Mononuclear cell (primary cell): Measurements from ENCODE around the gene SUPV3L1. TPM values are rescaled to one million over a fixed set of nuclear protein-coding genes. Genes with fewer than 3 reads are reported as not detected.
A peak's percentile ranks its signal among the peaks of the same experiment; 100 is the strongest.
"Not testable (repeated sequence)": the region's sequence is repeated elsewhere in the genome, so short reads cannot be mapped to it uniquely, and the experiment has no call there.

Experiments used
- H3K27me3 ChIP-seq: 2 replicates; pipeline ENCODE4 v1.6.0; 2011; ENCODE audit warnings: low read length, control low read depth; ENCODE audit not compliant: insufficient read depth
- H3K4me1 ChIP-seq: 2 replicates; pipeline ENCODE4 v1.5.1; 2011; ENCODE audit warnings: mild to moderate bottlenecking, low read length, control low read depth; ENCODE audit not compliant: insufficient read depth
- H3K4me3 ChIP-seq: 2 replicates; pipeline ENCODE4 v1.5.1; 2011; ENCODE audit warnings: mild to moderate bottlenecking, low read length, moderate library complexity
- H3K9me3 ChIP-seq: 2 replicates; pipeline ENCODE4 v1.5.1; 2011; ENCODE audit warnings: low read depth, mild to moderate bottlenecking, control low read depth, low read length
- total RNA-seq: library from RNA; depleted of rRNA; stranded (reverse); fragments of >200 nt; gene quantifications from one replicate; pipeline ENCODE4 v1.2.3, GENCODE V29; 2012

SUPV3L1 gene
- 35.1 TPM for total RNA-seq

- no peaks in the 10 kb centered on the region for H3K27me3 ChIP-seq
- H3K4me1 ChIP-seq = peaks cover 30% of the 10 kb centered on the region
- peak within 1 kb of the TSS; percentile 84 for H3K4me3 ChIP-seq
- H3K9me3 ChIP-seq = no peaks in the 10 kb centered on the region
These were observed at the start of gene SUPV3L1 for GRCh38 chr10:69179743-69180524. Gene SUPV3L1, plus strand, starts transcription at chr10:69180234. Its CDS starts 58 bp downstream, at chr10:69180292.

GRCh38 chr10:69130251-69130650 is 49.8 kb upstream of the SUPV3L1 start:
- Histone ChIP-seq H3K9me3 (no peaks in the 10 kb centered on the region), H3K27me3 (no peaks in the 10 kb centered on the region), H3K4me1 (peaks cover 20% of the 10 kb centered on the region), H3K4me3 (no peak overlapping the region)

GRCh38 chr10:69139961-69140360 is 40.1 kb upstream of the SUPV3L1 start:
- Histone ChIP-seq H3K9me3 (no peaks in the 10 kb centered on the region), H3K27me3 (no peaks in the 10 kb centered on the region), H3K4me3 (no peak overlapping the region), H3K4me1 (peaks cover 4% of the 10 kb centered on the region)

GRCh38 chr10:69141304-69141703 is 38.7 kb upstream of the SUPV3L1 start:
- H3K4me3 ChIP-seq = no peak overlapping the region
- H3K9me3 ChIP-seq = no peaks in the 10 kb centered on the region
- no peaks in the 10 kb centered on the region for H3K27me3 ChIP-seq
- peaks cover 4% of the 10 kb centered on the region for H3K4me1 ChIP-seq

GRCh38 chr10:69142074-69142473 is 38.0 kb upstream of the SUPV3L1 start:
- not testable (repeated sequence) for H3K9me3 ChIP-seq, H3K4me3 ChIP-seq, H3K27me3 ChIP-seq, H3K4me1 ChIP-seq

- Histone ChIP-seq H3K4me3 (no peak overlapping the region), H3K27me3 (no peaks in the 10 kb centered on the region), H3K4me1 (peaks cover 7% of the 10 kb centered on the region), H3K9me3 (no peaks in the 10 kb centered on the region)
These were observed 37.1 kb upstream of the SUPV3L1 start for GRCh38 chr10:69142983-69143382.

GRCh38 chr10:69145329-69145728 is 34.7 kb upstream of the SUPV3L1 start:
- Histone ChIP-seq H3K4me1 (peaks cover 7% of the 10 kb centered on the region), H3K9me3 (no peaks in the 10 kb centered on the region), H3K4me3 (no peak overlapping the region), H3K27me3 (no peaks in the 10 kb centered on the region)

- Histone ChIP-seq H3K27me3 (no peaks in the 10 kb centered on the region), H3K4me3 (no peak overlapping the region), H3K9me3 (no peaks in the 10 kb centered on the region), H3K4me1 (peaks cover 7% of the 10 kb centered on the region)
These were observed 34.2 kb upstream of the SUPV3L1 start for GRCh38 chr10:69145864-69146263.

- peaks cover 7% of the 10 kb centered on the region for H3K4me1 ChIP-seq
- no peak overlapping the region for H3K4me3 ChIP-seq
- H3K9me3 ChIP-seq = no peaks in the 10 kb centered on the region
- no peaks in the 10 kb centered on the region for H3K27me3 ChIP-seq
These were observed 33.3 kb upstream of the SUPV3L1 start for GRCh38 chr10:69146759-69147158.

- no peaks in the 10 kb centered on the region for H3K9me3 ChIP-seq
- no peaks in the 10 kb centered on the region for H3K27me3 ChIP-seq
- peaks cover 3% of the 10 kb centered on the region for H3K4me1 ChIP-seq
These were observed 28.1 kb upstream of the SUPV3L1 start for GRCh38 chr10:69151984-69152383.

GRCh38 chr10:69153227-69153626 is 26.8 kb upstream of the SUPV3L1 start:
- Histone ChIP-seq H3K9me3 (no peaks in the 10 kb centered on the region), H3K27me3 (no peaks in the 10 kb centered on the region), H3K4me3 (no peak overlapping the region), H3K4me1 (no peaks in the 10 kb centered on the region)

More at GRCh38 chr10:69151984-69152383, 28.1 kb upstream of the SUPV3L1 start:
- no peak overlapping the region for H3K4me3 ChIP-seq

GRCh38 chr10:69160809-69161241 is 19.2 kb upstream of the SUPV3L1 start:
- no peaks in the 10 kb centered on the region for H3K9me3 ChIP-seq
- H3K4me3 ChIP-seq = no peak overlapping the region
- no peaks in the 10 kb centered on the region for H3K27me3 ChIP-seq
- H3K4me1 ChIP-seq = no peaks in the 10 kb centered on the region

- H3K4me3 ChIP-seq = no peak overlapping the region
- no peaks in the 10 kb centered on the region for H3K27me3 ChIP-seq
- H3K4me1 ChIP-seq = no peaks in the 10 kb centered on the region
- no peaks in the 10 kb centered on the region for H3K9me3 ChIP-seq
These were observed 11.5 kb upstream of the SUPV3L1 start for GRCh38 chr10:69168493-69168892.

- Histone ChIP-seq H3K4me3 (no peak overlapping the region), H3K9me3 (no peaks in the 10 kb centered on the region), H3K4me1 (no peaks in the 10 kb centered on the region), H3K27me3 (no peaks in the 10 kb centered on the region)
These were observed 7.6 kb upstream of the SUPV3L1 start for GRCh38 chr10:69172241-69172982.

- not testable (repeated sequence) for H3K9me3 ChIP-seq, H3K4me1 ChIP-seq, H3K4me3 ChIP-seq, H3K27me3 ChIP-seq
These were observed 4.7 kb upstream of the SUPV3L1 start for GRCh38 chr10:69175326-69175725.
